Erythroblast (primary cell): ENCODE measurements around the gene HCST.

Experiments used
- GATA1 ChIP-seq: IDR thresholded peaks from 2 replicates; pipeline ENCODE4 v1.6.1; 2011; ENCODE audit warnings: low read depth, mild to moderate bottlenecking, control low read depth, low read length, moderate library complexity
- POLR2A ChIP-seq: IDR thresholded peaks from 2 replicates; pipeline ENCODE4 v1.6.1; 2011; ENCODE audit warnings: mild to moderate bottlenecking, low read length

- no peak for TF ChIP-seq POLR2A
- TF ChIP-seq GATA1: no peak
Observed at GRCh38 chr19:35868172-35868822, 34.0 kb upstream of the HCST start, which contains the start of gene APLP1.
